ENCODE results near the gene CKAP2L. TPM values are rescaled to one million over a fixed set of nuclear protein-coding genes. Genes with fewer than 3 reads are reported as not detected.
A peak's percentile ranks its signal among the peaks of the same experiment; 100 is the strongest.

Gene CKAP2L
- total and polyA plus RNA-seq, 8 donors, result 1.1 to 4.4 (median 1.3) TPM

DNA sequence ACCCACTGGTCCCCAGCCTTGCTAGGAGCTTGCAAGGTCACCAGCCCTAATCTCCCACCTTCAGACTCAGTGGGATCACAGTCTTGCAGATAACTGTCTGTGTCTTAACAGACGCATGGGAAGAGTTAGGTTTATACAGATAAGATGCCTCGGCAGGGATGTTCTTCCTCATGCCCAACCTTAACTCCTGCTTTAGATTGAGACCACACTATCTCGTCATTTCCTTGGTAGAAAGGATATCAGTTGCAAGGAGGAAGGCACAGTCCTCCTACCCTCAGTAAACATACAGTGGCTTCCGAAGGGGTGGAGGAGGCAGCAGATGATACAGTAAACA lies 36.4 kb downstream of the CKAP2L start:
- 67 to 81% (median 78%) methylated on average over 4 of the region's 4 CpGs for WGBS, 5 donors
- no peak for TF ChIP-seq EP300 (IDR thresholded peaks at IDR 0.05)
- TF ChIP-seq POLR2AphosphoS5 (IDR thresholded peaks at IDR 0.05), result no peak
- TF ChIP-seq CTCF (IDR thresholded peaks at IDR 0.05), result no peak
- no peak for TF ChIP-seq POLR2A (IDR thresholded peaks at IDR 0.05)
- H3K36me3 ChIP-seq, result no peaks in the 10 kb centered on the region
- peaks cover 0 to 4% (median 0%) of the 10 kb centered on the region in 3 donors for H3K27me3 ChIP-seq
- no peak overlapping the region for H3K4me3 ChIP-seq
- intact Hi-C loops (cut with DNase I; ENCODE audit: low total_unique reads), result loop anchor here (5.0 kb wide), 1 partner anchor 101 kb away; no protein-coding TSS in a partner anchor
- DNase-seq, result no peak
- H3K4me1 ChIP-seq, result peaks cover 0 to 9% (median 4%) of the 10 kb centered on the region in 4 donors
- no peaks in the 10 kb centered on the region for H3K9me3 ChIP-seq
- H3K27ac ChIP-seq, result no peak overlapping the region

- TF ChIP-seq CTCF (IDR thresholded peaks at IDR 0.05) (no peak), POLR2A (IDR thresholded peaks at IDR 0.05) (no peak), EP300 (IDR thresholded peaks at IDR 0.05) (no peak), POLR2AphosphoS5 (IDR thresholded peaks at IDR 0.05) (no peak)
- 88 to 95% (median 92%) methylated on average over 18 to 19 of the region's 19 CpGs for WGBS, 5 donors
These were observed 37.0 kb downstream of the CKAP2L start for GRCh38 chr2:112727276-112728028.

DNA sequence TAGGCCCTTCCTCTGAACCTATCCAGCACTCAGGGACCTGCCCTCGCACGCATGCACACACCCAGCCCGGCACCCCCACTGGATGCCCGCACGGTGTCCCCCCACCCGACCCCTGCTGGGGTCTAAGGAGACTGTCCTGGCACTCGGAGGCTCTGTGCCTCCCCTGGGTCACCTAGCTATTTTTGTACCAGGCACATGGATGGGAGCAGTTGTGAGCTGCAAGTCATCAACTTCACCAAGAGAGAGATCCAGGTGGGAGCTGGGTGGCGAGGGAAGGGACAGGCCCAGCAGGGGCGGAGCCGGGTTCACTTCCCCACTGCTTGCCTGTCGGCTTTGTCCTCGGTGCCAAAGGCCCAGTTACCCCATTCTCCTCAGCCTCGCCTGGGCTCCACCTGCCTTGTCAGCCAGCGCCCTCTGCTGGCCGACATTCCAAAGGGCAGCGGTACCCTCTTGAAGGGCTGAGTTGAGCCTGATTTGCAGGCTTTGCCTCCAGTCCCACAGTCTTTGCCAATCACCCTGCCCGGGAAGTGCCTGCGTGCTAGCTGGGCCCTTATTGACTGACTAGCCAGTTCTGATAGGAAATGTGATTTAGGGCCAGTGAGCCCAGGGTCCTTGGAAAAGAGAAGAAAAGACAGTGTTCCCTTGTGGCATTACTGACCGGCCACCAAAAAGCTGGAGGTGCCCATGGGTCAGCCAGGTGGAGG lies 37.8 kb downstream of the CKAP2L start:
- TF ChIP-seq POLR2AphosphoS5 (IDR thresholded peaks at IDR 0.05), result peak in 2 of 3 donors; percentile 33 to 83
- no peak for TF ChIP-seq POLR2A (IDR thresholded peaks at IDR 0.05)
- peak in 5 of 7 experiments; percentile 83 to 98 (median 94) for TF ChIP-seq CTCF (IDR thresholded peaks at IDR 0.05)
- intact Hi-C loops (cut with DNase I; ENCODE audit: low total_unique reads), result loop anchor here (5.0 kb wide), 1 partner anchor 99 kb away; no protein-coding TSS in a partner anchor
- WGBS, 5 donors, result 11 to 36% (median 32%) methylated on average over 12 to 19 of the region's 19 CpGs

More at GRCh38 chr2:112727276-112728028, 37.0 kb downstream of the CKAP2L start:
- Histone ChIP-seq H3K9me3 (no peaks in the 10 kb centered on the region), H3K4me3 (no peak overlapping the region), H3K27ac (no peak overlapping the region), H3K27me3 (peaks cover 0 to 4% (median 0%) of the 10 kb centered on the region in 3 donors), H3K4me1 (peaks cover 0 to 9% (median 4%) of the 10 kb centered on the region in 4 donors), H3K36me3 (no peaks in the 10 kb centered on the region)
- intact Hi-C loops (cut with DNase I; ENCODE audit: low total_unique reads), result loop anchor here (5.0 kb wide), 1 partner anchor 100 kb away; no protein-coding TSS in a partner anchor
- no peak for DNase-seq

More for the DNA sequence above, 37.8 kb downstream of the CKAP2L start:
- peak; percentile 95 to 96 for DNase-seq
- H3K27me3 ChIP-seq, result peaks cover 0 to 4% (median 0%) of the 10 kb centered on the region in 3 donors
- no peak overlapping the region for H3K4me3 ChIP-seq
- no peak overlapping the region for H3K27ac ChIP-seq
- H3K9me3 ChIP-seq, result no peaks in the 10 kb centered on the region
- H3K4me1 ChIP-seq, result peaks cover 0 to 9% (median 4%) of the 10 kb centered on the region in 4 donors
- H3K36me3 ChIP-seq, result no peaks in the 10 kb centered on the region
